ENCODE data around the gene CAMK1D.

Gene CAMK1D

GRCh38 chr10:12600652-12601051 lies 251.3 kb downstream of the CAMK1D start:
- DNase-seq: no peak

- DNase-seq: peak; percentile 22
These were observed 253.2 kb downstream of the CAMK1D start for GRCh38 chr10:12602521-12602920.

- no peak for DNase-seq
These were observed 254.6 kb downstream of the CAMK1D start for GRCh38 chr10:12603766-12604470.

GRCh38 chr10:12605580-12606405 lies 256.4 kb downstream of the CAMK1D start:
- DNase-seq: peak; percentile 96

GRCh38 chr10:12606461-12606860 lies 257.1 kb downstream of the CAMK1D start:
- DNase-seq: peak; percentile 69

- DNase-seq: no peak
These were observed 259.4 kb downstream of the CAMK1D start for GRCh38 chr10:12608761-12609160.

- no peak for DNase-seq
These were observed 260.1 kb downstream of the CAMK1D start for GRCh38 chr10:12609435-12609834.

GRCh38 chr10:12613136-12613535 lies 263.8 kb downstream of the CAMK1D start:
- DNase-seq: no peak

GRCh38 chr10:12614177-12614995 lies 265.0 kb downstream of the CAMK1D start:
- DNase-seq: peak; percentile 29

- DNase-seq: no peak
These were observed 266.2 kb downstream of the CAMK1D start for GRCh38 chr10:12615296-12616220.

GRCh38 chr10:12617191-12618175 lies 268.1 kb downstream of the CAMK1D start:
- DNase-seq: peak; percentile 66

GRCh38 chr10:12622016-12622415 lies 272.7 kb downstream of the CAMK1D start:
- DNase-seq: no peak

GRCh38 chr10:12622691-12623090 lies 273.3 kb downstream of the CAMK1D start:
- DNase-seq: no peak

- DNase-seq: no peak
These were observed 276.2 kb downstream of the CAMK1D start for GRCh38 chr10:12625393-12626023.

GRCh38 chr10:12628153-12628552 lies 278.8 kb downstream of the CAMK1D start:
- no peak for DNase-seq

- peak; percentile 81 for DNase-seq
These were observed 279.8 kb downstream of the CAMK1D start for GRCh38 chr10:12628964-12629766.

GRCh38 chr10:12629767-12630165 lies 280.4 kb downstream of the CAMK1D start:
- no peak for DNase-seq

GRCh38 chr10:12631216-12631615 lies 281.9 kb downstream of the CAMK1D start:
- DNase-seq: peak; percentile 92

- DNase-seq: peak; percentile 93
These were observed 282.6 kb downstream of the CAMK1D start for GRCh38 chr10:12631787-12632562.

Data from NCI-H510A treated with DMSO at 0.1 percent for 48 hours (cell line).